Measurements from ENCODE around the gene TCL1A. TPM values are rescaled to one million over a fixed set of nuclear protein-coding genes. Genes with fewer than 3 reads are reported as not detected.
"Not testable (repeated sequence)": the region's sequence is repeated elsewhere in the genome, so short reads cannot be mapped to it uniquely, and the experiment has no call there.

Gene TCL1A, protein sequence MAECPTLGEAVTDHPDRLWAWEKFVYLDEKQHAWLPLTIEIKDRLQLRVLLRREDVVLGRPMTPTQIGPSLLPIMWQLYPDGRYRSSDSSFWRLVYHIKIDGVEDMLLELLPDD
- total RNA-seq: 1 to 10 TPM in 1 of 2 donors, under 1 TPM in 1; 0.21 to 5.0 TPM
- polyA plus RNA-seq: 1 to 10 TPM in 1 of 2 donors, under 1 TPM in 1; 0.30 to 2.8 TPM
- long read RNA-seq, donor 1: 0 reads
- long read RNA-seq, donor 2: 0 reads
- long read RNA-seq, donor 3: 0 reads
- long read RNA-seq, donor 4: 0 reads
- long read RNA-seq, donor 5: 0 reads

DNA sequence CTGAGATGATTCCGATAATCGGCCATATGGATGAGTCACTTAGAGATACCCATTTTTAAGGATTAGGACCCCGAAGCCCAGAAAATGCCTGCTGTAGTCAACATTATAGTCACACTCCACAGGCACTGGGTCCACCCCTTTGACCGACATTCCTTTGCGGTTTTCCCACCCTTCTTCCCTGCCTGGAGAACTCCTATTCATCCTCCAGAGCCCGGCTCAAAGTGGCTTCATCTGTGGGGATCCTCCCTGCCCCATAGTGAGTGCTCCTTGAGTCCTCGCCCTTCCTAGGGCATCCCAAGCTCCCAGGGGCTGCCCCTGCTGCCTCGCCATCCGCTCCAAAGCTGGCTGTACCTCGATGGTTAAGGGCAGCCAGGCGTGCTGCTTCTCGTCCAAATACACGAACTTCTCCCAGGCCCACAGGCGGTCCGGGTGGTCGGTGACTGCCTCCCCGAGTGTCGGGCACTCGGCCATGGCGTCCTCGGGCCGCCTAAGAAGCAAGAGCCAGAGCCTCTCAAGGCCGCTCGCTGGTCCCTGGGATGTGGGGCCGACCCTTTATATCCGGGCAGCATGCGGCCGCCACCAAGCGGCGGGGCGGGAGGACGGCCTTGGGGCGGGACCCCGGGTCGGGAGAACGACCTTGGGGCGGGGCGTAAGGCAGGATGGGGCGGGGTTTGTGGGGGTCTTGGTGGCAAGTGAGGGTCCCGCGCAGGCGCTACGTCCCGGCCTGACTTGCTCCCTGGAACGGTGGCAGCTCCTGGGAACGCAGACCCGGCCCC lies at the start of gene TCL1A:
Gene TCL1A (minus strand): TSS at position 530 of the 776 bp plus-strand sequence. CDS start 59 bp downstream, at position 471.
- Histone ChIP-seq H3K4me1 (ENCODE audit: control insufficient read depth in 5 of 5, insufficient read depth in 5 of 5, low read length in 5 of 5) (no peaks in the 10 kb centered on the region), H3K9me3 (ENCODE audit: control insufficient read depth in 4 of 4, insufficient read depth in 3 of 4, low read length in 3 of 4) (peaks cover 0 to 5% (median 0%) of the 10 kb centered on the region in 4 donors), H3K36me3 (ENCODE audit: control insufficient read depth in 4 of 4, insufficient read depth in 4 of 4, low read length in 4 of 4) (no peaks in the 10 kb centered on the region), H3K9ac (ENCODE audit: insufficient read depth in 1 of 2, low read length in 2 of 2) (no peak within 1 kb of the TSS), H3K4me3 (no peak within 1 kb of the TSS), H3K27me3 (ENCODE audit: control insufficient read depth in 3 of 3, insufficient read depth in 3 of 3, low read length in 2 of 3) (peaks cover 0 to 5% (median 4%) of the 10 kb centered on the region in 3 donors), H3K27ac (ENCODE audit: low read depth in 1 of 2, low read length in 1 of 2) (no peak within 1 kb of the TSS)
- DNase-seq (no peak), ATAC-seq (ENCODE audit: insufficient read depth, low FRiP score) (no peak)
- TF ChIP-seq, protein P1, sequence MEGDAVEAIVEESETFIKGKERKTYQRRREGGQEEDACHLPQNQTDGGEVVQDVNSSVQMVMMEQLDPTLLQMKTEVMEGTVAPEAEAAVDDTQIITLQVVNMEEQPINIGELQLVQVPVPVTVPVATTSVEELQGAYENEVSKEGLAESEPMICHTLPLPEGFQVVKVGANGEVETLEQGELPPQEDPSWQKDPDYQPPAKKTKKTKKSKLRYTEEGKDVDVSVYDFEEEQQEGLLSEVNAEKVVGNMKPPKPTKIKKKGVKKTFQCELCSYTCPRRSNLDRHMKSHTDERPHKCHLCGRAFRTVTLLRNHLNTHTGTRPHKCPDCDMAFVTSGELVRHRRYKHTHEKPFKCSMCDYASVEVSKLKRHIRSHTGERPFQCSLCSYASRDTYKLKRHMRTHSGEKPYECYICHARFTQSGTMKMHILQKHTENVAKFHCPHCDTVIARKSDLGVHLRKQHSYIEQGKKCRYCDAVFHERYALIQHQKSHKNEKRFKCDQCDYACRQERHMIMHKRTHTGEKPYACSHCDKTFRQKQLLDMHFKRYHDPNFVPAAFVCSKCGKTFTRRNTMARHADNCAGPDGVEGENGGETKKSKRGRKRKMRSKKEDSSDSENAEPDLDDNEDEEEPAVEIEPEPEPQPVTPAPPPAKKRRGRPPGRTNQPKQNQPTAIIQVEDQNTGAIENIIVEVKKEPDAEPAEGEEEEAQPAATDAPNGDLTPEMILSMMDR (IDR thresholded peaks at IDR 0.05; ENCODE audit: control extremely low read depth, extremely low read depth): no peak
- WGBS, 2 donors: 50 to 55% methylated on average over 36 to 47 of the region's 47 CpGs

DNA sequence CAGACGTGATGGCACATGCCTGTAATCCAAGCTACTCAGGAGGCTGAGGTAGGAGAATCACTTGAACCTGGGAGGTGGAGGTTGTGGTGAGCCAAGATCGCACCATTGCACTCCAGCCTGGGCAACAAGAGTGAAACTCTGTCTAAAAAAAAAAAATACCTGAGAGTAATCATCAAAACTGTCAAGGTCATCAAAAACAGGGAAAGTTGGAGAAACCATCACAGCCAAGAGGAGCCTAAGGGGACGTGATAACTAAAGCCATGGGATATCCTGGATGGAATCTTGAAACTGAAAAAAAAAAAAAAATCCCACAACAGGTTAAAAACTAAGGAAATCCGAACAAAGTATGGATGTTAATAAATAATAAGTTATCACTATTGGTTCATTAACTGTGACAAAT lies 49.1 kb upstream of the TCL1A start:
- WGBS, 2 donors: 80% methylated on average over 4 of the region's 4 CpGs
- ATAC-seq (ENCODE audit: insufficient read depth, low FRiP score): not testable (repeated sequence)

DNA sequence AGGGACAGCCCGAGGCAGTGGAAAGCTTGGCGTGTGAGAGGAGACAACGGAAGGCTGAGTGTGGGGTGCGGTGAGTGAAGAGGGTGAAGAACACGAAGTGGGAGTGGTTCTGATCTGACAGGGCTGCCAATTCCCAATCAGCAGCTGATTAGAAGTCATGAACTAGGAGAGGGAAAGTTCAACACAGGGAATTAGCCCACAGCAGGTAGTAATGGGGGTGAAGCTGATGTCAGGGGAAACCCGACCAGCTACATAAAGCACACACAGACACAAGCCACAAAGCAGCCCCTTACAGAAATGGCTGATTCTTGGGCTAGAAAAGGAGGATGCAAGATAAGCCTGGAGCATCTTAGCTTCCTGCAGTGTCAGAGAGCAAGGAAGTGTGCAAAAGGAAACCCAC lies 47.5 kb upstream of the TCL1A start:
- no peak overlapping the region for H3K27ac ChIP-seq (ENCODE audit: low read depth in 1 of 2, low read length in 1 of 2)
- 41 to 56% methylated on average over 6 of the region's 6 CpGs for WGBS, 2 donors
- no peak overlapping the region for H3K4me3 ChIP-seq
- H3K4me1 ChIP-seq (ENCODE audit: control insufficient read depth in 5 of 5, insufficient read depth in 5 of 5, low read length in 5 of 5): no peaks in the 10 kb centered on the region
- no peak for ATAC-seq (ENCODE audit: insufficient read depth, low FRiP score)
- TF ChIP-seq, protein P1 (IDR thresholded peaks at IDR 0.05; ENCODE audit: control extremely low read depth, extremely low read depth): no peak
- no peaks in the 10 kb centered on the region for H3K36me3 ChIP-seq (ENCODE audit: control insufficient read depth in 4 of 4, insufficient read depth in 4 of 4, low read length in 4 of 4)
- DNase-seq: no peak
- H3K27me3 ChIP-seq (ENCODE audit: control insufficient read depth in 3 of 3, insufficient read depth in 3 of 3, low read length in 2 of 3): peaks cover 0 to 3% (median 0%) of the 10 kb centered on the region in 3 donors
- no peak overlapping the region for H3K9ac ChIP-seq (ENCODE audit: insufficient read depth in 1 of 2, low read length in 2 of 2)
- peaks cover 0 to 1% (median 0%) of the 10 kb centered on the region in 4 donors for H3K9me3 ChIP-seq (ENCODE audit: control insufficient read depth in 4 of 4, insufficient read depth in 3 of 4, low read length in 3 of 4)

More for the DNA sequence above, 49.1 kb upstream of the TCL1A start:
- not testable (repeated sequence) for H3K4me1 ChIP-seq (ENCODE audit: control insufficient read depth in 5 of 5, insufficient read depth in 5 of 5, low read length in 5 of 5); H3K36me3 ChIP-seq (ENCODE audit: control insufficient read depth in 4 of 4, insufficient read depth in 4 of 4, low read length in 4 of 4); H3K27me3 ChIP-seq (ENCODE audit: control insufficient read depth in 3 of 3, insufficient read depth in 3 of 3, low read length in 2 of 3); H3K4me3 ChIP-seq; H3K9ac ChIP-seq (ENCODE audit: insufficient read depth in 1 of 2, low read length in 2 of 2); H3K27ac ChIP-seq (ENCODE audit: low read depth in 1 of 2, low read length in 1 of 2); H3K9me3 ChIP-seq (ENCODE audit: control insufficient read depth in 4 of 4, insufficient read depth in 3 of 4, low read length in 3 of 4); DNase-seq

DNA sequence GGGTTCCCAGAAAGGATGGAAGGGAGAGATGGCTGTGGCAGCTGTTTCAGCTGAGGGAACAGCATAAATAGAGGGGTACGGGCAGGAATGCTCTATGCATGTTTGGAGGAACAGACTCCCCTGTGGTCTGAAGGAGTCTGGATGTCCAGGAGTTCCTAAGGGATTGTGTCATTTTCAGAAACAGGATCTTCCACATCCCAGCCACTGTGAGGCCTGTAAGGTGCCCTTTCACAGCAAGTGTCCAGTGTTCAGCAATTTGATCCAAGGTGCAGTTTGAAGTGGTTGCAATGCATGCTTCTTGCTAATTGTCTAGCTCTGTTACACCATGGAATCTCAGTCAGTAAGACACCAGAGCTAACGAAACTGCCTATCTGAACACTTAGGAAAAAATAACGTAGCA lies 46.7 kb upstream of the TCL1A start:
- no peak overlapping the region for H3K9ac ChIP-seq (ENCODE audit: insufficient read depth in 1 of 2, low read length in 2 of 2)
- H3K36me3 ChIP-seq (ENCODE audit: control insufficient read depth in 4 of 4, insufficient read depth in 4 of 4, low read length in 4 of 4): no peaks in the 10 kb centered on the region
- no peak overlapping the region for H3K27ac ChIP-seq (ENCODE audit: low read depth in 1 of 2, low read length in 1 of 2)
- DNase-seq (no peak), ATAC-seq (ENCODE audit: insufficient read depth, low FRiP score) (no peak)
- no peak overlapping the region for H3K4me3 ChIP-seq
- H3K27me3 ChIP-seq (ENCODE audit: control insufficient read depth in 3 of 3, insufficient read depth in 3 of 3, low read length in 2 of 3): peaks cover 0 to 3% (median 0%) of the 10 kb centered on the region in 3 donors
- WGBS, 2 donors: 83% methylated on average over 3 of the region's 3 CpGs
- peaks cover 0 to 1% (median 0%) of the 10 kb centered on the region in 4 donors for H3K9me3 ChIP-seq (ENCODE audit: control insufficient read depth in 4 of 4, insufficient read depth in 3 of 4, low read length in 3 of 4)
- H3K4me1 ChIP-seq (ENCODE audit: control insufficient read depth in 5 of 5, insufficient read depth in 5 of 5, low read length in 5 of 5): no peaks in the 10 kb centered on the region
- TF ChIP-seq, protein P1 (IDR thresholded peaks at IDR 0.05; ENCODE audit: control extremely low read depth, extremely low read depth): no peak

Measured in lung (tissue), 16 donors.